Coronary artery (tissue), 2 donors: ENCODE results near the gene SLC2A9.
"Not testable (repeated sequence)": the region's sequence is repeated elsewhere in the genome, so short reads cannot be mapped to it uniquely, and the experiment has no call there.

Experiments used
- DNase-seq: peaks from one replicate; pipeline ENCODE4 v3.0.0-alpha.2; 2017; ENCODE audit warnings: low spot score
- H3K27ac ChIP-seq, 2 donors: fragments of 200-600 bp; sonication (generic); one replicate each; pipeline ENCODE4 v1.5.1; 2016 to 2019
- H3K4me3 ChIP-seq: fragments of 200-600 bp; sonication (generic); 2 replicates; pipeline ENCODE4 v1.5.1; 2016; ENCODE audit warnings: mild to moderate bottlenecking, moderate library complexity
- CTCF ChIP-seq: fragments of 200-600 bp; sonication (generic); IDR thresholded peaks from one replicate; pipeline ENCODE4 v1.5.1; 2019; ENCODE audit warnings: antibody characterized with exemption

The SLC2A9 gene

GRCh38 chr4:9906996-9907395 is 114.3 kb downstream of the SLC2A9 start:
- H3K4me3 ChIP-seq: no peak overlapping the region
- DNase-seq: no peak
- no peak overlapping the region for H3K27ac ChIP-seq
- no peak for TF ChIP-seq CTCF

GRCh38 chr4:9904976-9905587 is 116.2 kb downstream of the SLC2A9 start:
- DNase-seq: no peak
- TF ChIP-seq CTCF: no peak
- H3K4me3 ChIP-seq: no peak overlapping the region
- H3K27ac ChIP-seq: no peak overlapping the region

DNA sequence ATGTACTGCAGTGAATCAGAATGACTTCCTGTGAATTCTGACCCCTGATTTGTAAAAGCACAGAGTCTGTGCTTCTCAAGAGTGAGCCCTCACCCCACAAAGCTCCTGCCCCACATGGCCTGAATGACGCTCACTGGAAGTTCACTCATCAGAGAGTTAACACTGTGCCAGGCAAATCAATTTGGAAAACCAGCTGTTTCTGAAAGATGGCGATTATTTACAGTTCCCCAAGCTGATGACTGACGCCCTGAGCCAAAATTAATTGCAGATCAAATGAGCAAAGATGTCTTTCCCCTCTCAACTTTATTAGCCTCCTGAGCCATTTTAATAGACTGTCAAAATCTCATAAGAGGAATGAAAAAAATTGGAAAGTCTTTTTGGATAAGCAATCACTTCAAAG is 118.0 kb downstream of the SLC2A9 start:
- no peak overlapping the region for H3K27ac ChIP-seq
- TF ChIP-seq CTCF: no peak
- DNase-seq: no peak
- no peak overlapping the region for H3K4me3 ChIP-seq

DNA sequence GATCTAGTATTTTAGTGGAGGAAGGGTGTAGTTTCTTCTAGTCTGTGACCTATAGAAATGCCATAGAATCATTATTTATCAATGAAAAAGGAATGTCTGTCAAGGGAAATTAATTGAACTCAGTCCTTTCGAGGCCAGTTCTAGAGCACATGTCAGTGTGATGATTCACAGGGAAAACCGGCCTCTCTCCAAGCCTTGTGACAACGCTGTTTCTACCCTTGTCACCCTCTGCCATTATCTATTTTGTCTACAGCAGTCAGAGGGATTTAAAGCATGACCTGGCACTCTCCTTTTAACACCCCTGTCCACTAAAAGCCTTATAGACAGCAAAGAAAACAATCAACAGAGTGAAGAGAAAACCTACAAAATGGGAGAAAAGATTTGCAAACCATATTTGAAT is 120.0 kb downstream of the SLC2A9 start:
- Histone ChIP-seq H3K4me3 (no peak overlapping the region), H3K27ac (no peak overlapping the region)
- TF ChIP-seq CTCF: no peak
- DNase-seq: no peak

DNA sequence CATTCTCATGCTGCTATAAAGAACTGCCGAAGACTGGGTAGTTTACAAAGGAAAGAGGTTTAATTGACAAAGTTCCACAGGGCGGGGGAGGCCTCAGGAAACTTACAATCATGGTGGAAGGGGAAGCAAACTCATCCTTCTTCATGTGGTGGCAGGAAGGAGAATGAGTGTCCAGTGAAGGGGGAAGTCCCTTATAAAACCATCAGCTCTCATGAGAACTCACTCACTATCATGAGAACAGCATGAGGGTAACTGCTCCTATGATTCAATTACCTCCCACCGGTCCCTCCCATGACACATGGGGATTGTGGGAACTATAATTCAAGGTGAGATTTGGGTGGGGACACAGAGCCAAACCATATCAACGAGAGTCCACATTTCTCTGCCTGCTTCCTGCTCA is 120.7 kb downstream of the SLC2A9 start:
- H3K27ac ChIP-seq, DNase-seq, H3K4me3 ChIP-seq: not testable (repeated sequence)

DNA sequence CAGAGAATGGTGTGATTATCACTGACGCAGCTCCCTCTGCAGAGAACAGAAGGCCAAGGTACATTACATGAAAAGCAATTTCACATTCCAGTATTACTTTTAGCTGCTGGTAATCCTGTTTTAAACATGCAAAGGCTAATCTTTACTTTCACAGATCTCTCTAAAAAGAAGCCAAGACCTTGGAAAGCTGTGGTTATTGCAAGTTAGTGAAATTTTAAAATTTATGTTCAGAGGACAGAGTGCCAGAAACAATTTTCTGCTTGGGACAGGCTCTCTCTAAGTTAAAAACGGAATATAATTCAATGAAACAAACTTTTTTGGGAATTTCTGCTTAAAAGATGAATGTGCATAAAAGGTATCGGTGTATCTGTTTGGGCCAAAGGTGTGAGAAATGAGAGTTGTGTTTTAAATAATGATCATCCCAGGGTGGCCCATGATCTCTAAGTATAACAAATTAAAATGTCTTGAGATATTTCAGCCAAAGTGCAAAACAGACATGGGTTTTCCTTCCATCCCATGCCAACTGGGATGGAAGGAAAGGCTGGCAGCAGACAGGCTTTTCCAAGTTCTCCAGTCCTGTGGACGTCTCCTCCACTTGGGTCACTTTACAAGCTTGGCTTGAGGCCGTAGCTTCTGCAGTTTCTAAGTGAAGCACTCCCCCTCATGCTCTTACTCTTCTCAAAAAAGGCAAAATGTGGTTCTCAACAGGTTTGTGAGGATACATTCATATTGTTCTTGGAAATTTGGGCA is 121.8 kb downstream of the SLC2A9 start:
- no peak overlapping the region for H3K4me3 ChIP-seq
- no peak overlapping the region for H3K27ac ChIP-seq
- TF ChIP-seq CTCF: no peak
- no peak for DNase-seq

DNA sequence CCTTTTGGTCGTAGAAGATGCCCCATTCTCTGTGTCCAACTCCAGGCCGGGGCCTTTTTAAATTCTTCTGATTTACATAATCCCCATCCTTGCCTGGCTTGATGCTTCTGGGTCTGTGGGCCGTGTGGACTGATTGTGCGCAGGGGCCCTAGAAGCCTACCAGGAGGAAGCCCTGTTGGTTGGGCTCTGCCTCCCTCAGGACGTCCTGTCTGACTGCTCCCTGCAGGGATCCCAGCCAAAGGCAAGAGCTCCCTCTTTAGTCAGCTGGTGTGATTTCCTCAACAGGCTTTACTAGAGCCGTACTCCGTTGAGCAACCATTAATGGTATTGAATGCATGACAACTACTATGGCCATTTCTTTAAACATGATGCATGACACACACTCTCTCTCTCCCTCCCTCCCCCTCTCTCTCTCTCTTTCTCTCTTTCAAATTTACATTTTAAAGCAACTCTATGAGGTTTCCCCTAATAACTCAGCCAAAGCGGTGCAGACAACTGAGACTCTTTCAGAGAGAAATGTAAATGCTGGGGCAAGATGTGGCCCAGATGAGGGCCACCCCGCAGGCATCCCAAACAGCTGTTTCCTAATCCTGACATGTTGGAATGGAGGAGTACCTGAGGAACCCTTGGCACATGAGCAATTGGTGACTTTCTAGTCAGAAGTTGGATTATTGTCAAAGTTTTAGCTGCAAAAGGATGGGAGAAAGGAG is 122.5 kb downstream of the SLC2A9 start:
- no peak for DNase-seq
- H3K27ac ChIP-seq: no peak overlapping the region
- no peak for TF ChIP-seq CTCF
- H3K4me3 ChIP-seq: no peak overlapping the region
